Pancreas (tissue), 10 donors: ENCODE results near the gene CPLX1. TPM values are rescaled to one million over a fixed set of nuclear protein-coding genes. Genes with fewer than 3 reads are reported as not detected.

Experiments used
- ATAC-seq, 4 donors: fragments of 200-7000 bp; cut with Tn5 transposase; one replicate each; pipeline versions ENCODE4 v1.8.0 to v1.9.1; 2020; ENCODE audit warnings: mild to moderate bottlenecking in 4 of 4, moderate library complexity in 4 of 4
- DNase-seq, 6 donors: peaks; one replicate each; pipeline ENCODE4 v3.0.0-alpha.2; 2020
- FAIRE-seq: peaks from 2 replicates; lab custom pipeline; 2012; peaks lifted over from hg19 to GRCh38; lab: Jason Lieb, UNC
- H3K27ac ChIP-seq, 4 donors: fragments of 200-600 bp; sonication (generic); 1 replicate in 3 of 4; 2 replicates in 1 of 4; pipeline versions ENCODE4 v1.5.0 to v1.8.0; 2020
- H3K27me3 ChIP-seq, 4 donors: fragments of 200-600 bp; one replicate each; pipeline ENCODE4 v1.8.0; 2021
- H3K36me3 ChIP-seq, 3 donors: fragments of 200-600 bp; sonication (generic) in 1 of 3; one replicate each; pipeline versions ENCODE4 v1.5.0 to v1.8.0; 2020 to 2021
- H3K4me1 ChIP-seq, 3 donors: fragments of 200-600 bp; one replicate each; pipeline ENCODE4 v1.8.0; 2021
- H3K4me3 ChIP-seq, 4 donors: fragments of 200-600 bp; sonication (generic) in 2 of 4; one replicate each; pipeline versions ENCODE4 v1.5.0 to v1.8.0; 2020 to 2021
- H3K9me3 ChIP-seq, 4 donors: fragments of 200-600 bp; one replicate each; pipeline ENCODE4 v1.8.0; 2021
- WGBS, 2 donors: extraction: QIAGEN DNeasy Blood & Tissue Kit; methylation state at CpG; one replicate each; pipeline ENCODE4 v1.1.7; 2013; 5-methylcytosine and 5-hydroxymethylcytosine counted together
- intact Hi-C, 3 donors: fragments of 100-400 bp; cut with DNase I; formaldehyde crosslinking; loops; one replicate each; pipeline versions ENCODE4 v1.11.1 to v1.14.2; 2022
- polyA plus RNA-seq, 2 donors: library from polyadenylated mRNA; stranded (reverse); fragments of 200-250 nt; gene quantifications; one replicate each; pipeline ENCODE4 v1.2.3, GENCODE V29; 2013
- total RNA-seq, 6 donors: library from RNA; stranded (reverse); fragmentation: NEBNext Ultra II Directional in 4 of 6; extraction: Animal tissue kit (Norgen Biotek cat#: 25700) in 4 of 6; gene quantifications; one replicate each; pipeline versions ENCODE4 v1.2.1 to v1.2.4, GENCODE V29; 2021 to 2023
- TF ChIP-seq, protein P1 (sequence below), 4 donors: fragments of 200-600 bp; sonication (generic) in 3 of 4; IDR thresholded peaks; one replicate each; pipeline versions ENCODE4 v1.5.0 to v1.8.0; 2021; ENCODE audit warnings: antibody characterized with exemption in 4 of 4
- donor health status: healthy with polysubstance abuse.
- donor health status: DM: no; HTN: no; CAD: no; lungs with moderate emphysema.
- donor health status: DM: no; HTN: no; CAD: no.
- donor health status: control.
- donor health status: control.
- donor health status: Bipolar disorder and iron deficiency.
- donor health status: DM: yes; HTN: yes; CAD: no.
- donor health status: DM: no; HTN: no; CAD: no.
- donor health status: DM: no; HTN: no; CAD: no.
- donor health status: DM: yes; HTN: yes; CAD: no.

The CPLX1 gene
- total and polyA plus RNA-seq, 8 donors: 0.51 to 7.7 (median 1.4) TPM

GRCh38 chr4:764405-765169, 61.3 kb downstream of the CPLX1 start:
- Histone ChIP-seq H3K4me3 (no peak overlapping the region), H3K27me3 (no peaks in the 10 kb centered on the region), H3K9me3 (peaks cover 0 to 4% (median 0%) of the 10 kb centered on the region in 4 donors), H3K4me1 (no peaks in the 10 kb centered on the region), H3K36me3 (peaks cover 5 to 48% (median 25%) of the 10 kb centered on the region in 3 donors), H3K27ac (no peak overlapping the region)
- DNase-seq: peak in 2 of 6 donors; percentile 26 to 50
- no peak for FAIRE-seq
- 93 to 94% methylated on average over 16 of the region's 16 CpGs for WGBS, 2 donors
- ATAC-seq: peak in 2 of 4 donors; percentile 3 to 5
- TF ChIP-seq, protein P1, sequence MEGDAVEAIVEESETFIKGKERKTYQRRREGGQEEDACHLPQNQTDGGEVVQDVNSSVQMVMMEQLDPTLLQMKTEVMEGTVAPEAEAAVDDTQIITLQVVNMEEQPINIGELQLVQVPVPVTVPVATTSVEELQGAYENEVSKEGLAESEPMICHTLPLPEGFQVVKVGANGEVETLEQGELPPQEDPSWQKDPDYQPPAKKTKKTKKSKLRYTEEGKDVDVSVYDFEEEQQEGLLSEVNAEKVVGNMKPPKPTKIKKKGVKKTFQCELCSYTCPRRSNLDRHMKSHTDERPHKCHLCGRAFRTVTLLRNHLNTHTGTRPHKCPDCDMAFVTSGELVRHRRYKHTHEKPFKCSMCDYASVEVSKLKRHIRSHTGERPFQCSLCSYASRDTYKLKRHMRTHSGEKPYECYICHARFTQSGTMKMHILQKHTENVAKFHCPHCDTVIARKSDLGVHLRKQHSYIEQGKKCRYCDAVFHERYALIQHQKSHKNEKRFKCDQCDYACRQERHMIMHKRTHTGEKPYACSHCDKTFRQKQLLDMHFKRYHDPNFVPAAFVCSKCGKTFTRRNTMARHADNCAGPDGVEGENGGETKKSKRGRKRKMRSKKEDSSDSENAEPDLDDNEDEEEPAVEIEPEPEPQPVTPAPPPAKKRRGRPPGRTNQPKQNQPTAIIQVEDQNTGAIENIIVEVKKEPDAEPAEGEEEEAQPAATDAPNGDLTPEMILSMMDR (IDR thresholded peaks at IDR 0.05): no peak
- intact Hi-C loops: no loop called here

GRCh38 chr4:763922-764321, 62.0 kb downstream of the CPLX1 start:
- Histone ChIP-seq H3K9me3 (no peaks in the 10 kb centered on the region), H3K36me3 (peaks cover 5 to 41% (median 18%) of the 10 kb centered on the region in 3 donors), H3K4me3 (no peak overlapping the region), H3K27me3 (no peaks in the 10 kb centered on the region), H3K27ac (no peak overlapping the region), H3K4me1 (no peaks in the 10 kb centered on the region)
- TF ChIP-seq, protein P1 (IDR thresholded peaks at IDR 0.05): no peak
- 96 to 98% methylated on average over 11 of the region's 11 CpGs for WGBS, 2 donors
- ATAC-seq: peak in 2 of 4 donors; percentile 5 to 6
- intact Hi-C loops: no loop called here
- peak in 2 of 6 donors; percentile 29 to 68 for DNase-seq
- no peak for FAIRE-seq

DNA sequence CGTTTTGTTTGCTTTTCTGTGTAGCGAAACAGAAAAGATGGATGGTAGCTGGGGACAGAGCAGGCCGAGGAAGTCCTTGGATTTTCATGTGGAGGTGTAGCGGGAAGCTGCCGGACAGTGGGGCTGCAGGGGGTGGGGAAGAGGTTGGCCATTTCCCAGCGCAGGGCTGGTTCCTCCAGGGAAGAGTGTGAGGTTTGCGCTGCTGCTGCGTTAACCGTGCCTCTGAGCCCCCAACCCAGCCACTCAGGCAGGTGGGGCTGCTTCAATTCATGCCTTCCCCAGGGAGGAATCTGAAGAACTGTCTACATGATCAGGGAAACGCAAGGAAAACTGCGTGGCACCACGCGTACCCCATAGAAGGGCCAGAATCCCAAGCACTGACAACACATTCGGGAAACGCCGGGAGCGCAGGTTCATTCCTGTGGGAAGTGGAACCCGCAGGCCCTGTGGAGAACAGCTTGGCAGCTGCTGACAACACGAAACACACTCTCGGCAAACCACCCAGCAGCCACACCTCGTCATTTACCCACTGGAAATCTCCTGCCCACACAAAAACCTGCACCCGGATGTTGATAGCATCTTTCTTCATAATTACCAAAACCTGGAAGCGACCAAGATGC, 62.6 kb downstream of the CPLX1 start:
- Histone ChIP-seq H3K4me3 (no peak overlapping the region), H3K27ac (no peak overlapping the region), H3K36me3 (peaks cover 5 to 37% (median 18%) of the 10 kb centered on the region in 3 donors), H3K9me3 (no peaks in the 10 kb centered on the region), H3K27me3 (no peaks in the 10 kb centered on the region), H3K4me1 (no peaks in the 10 kb centered on the region)
- DNase-seq: peak in 2 of 6 donors; percentile 23 to 45
- TF ChIP-seq, protein P1 (IDR thresholded peaks at IDR 0.05): no peak
- no peak for FAIRE-seq
- 94% methylated on average over 23 of the region's 23 CpGs for WGBS, 2 donors
- intact Hi-C loops: no loop called here
- ATAC-seq: peak in 1 of 4 donors; percentile 3

DNA sequence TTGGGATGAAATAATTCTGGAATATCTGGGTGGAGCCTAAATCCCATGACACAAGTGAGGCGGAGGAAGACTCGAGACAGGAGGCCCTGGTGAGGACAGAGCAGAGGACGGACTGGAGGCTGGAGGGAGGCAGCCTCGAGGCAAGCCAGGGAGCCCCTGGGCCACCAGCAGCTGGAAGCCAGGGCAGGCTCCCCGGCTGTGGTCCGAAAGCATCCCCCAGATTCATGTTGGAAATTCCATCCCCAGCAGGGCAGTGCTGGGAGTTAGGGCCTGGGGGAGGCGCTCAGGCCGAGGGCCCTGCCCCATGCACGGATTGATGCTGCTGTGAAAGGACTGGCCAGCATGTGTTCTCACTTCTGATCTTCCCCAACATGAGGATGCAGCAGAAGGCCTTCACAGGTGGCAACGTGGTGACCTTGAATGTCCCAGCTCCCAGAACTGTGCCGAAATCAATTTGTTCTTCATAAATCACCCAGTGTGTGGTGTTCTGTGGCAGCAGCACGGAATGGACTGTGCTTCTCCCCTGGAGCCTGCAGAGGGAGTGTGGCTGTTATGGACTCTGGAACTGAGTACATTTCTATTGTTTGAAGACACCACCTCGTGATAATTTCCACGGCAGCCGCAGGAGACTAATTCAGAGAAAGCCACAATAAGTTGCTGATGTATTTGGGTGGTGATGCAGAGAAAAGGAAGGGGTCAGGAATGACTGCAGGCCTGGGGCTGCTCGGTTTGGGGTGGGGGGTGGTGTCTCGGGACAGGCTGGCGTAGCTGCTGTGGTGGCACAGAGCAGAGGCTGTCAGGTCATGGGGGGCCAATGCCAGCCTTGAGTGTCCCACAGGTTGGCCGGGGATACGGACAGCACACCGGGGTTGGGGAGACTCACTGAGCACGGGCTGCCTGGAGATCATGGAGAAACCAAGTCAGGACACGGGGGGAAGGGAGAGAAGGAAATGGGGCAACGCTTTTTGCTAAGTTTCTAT, 63.4 kb downstream of the CPLX1 start:
- intact Hi-C loops: no loop called here
- ATAC-seq (peak; percentile 15 to 55 (median 42)), DNase-seq (peak in 2 of 6 donors; percentile 34 to 72), FAIRE-seq (no peak)
- H3K36me3 ChIP-seq: peaks cover 5 to 30% (median 16%) of the 10 kb centered on the region in 3 donors
- no peak overlapping the region for H3K4me3 ChIP-seq
- H3K27ac ChIP-seq: no peak overlapping the region
- WGBS, 2 donors: 80 to 85% methylated on average over 24 of the region's 24 CpGs
- no peaks in the 10 kb centered on the region for H3K9me3 ChIP-seq
- H3K4me1 ChIP-seq: no peaks in the 10 kb centered on the region
- no peaks in the 10 kb centered on the region for H3K27me3 ChIP-seq
- TF ChIP-seq, protein P1 (IDR thresholded peaks at IDR 0.05): no peak
